HG03159 (cell line): Measurements from ENCODE around the gene MMP14.
"Not testable (repeated sequence)": the region's sequence is repeated elsewhere in the genome, so short reads cannot be mapped to it uniquely, and the experiment has no call there.

Experiments used
- ATAC-seq: cut with Tn5 transposase; IDR thresholded peaks from one replicate; pipeline ENCODE4 v1.9.1; 2021; ENCODE audit warnings: mild to moderate bottlenecking, moderate library complexity; ENCODE audit not compliant: unreplicated experiment

The MMP14 gene

DNA sequence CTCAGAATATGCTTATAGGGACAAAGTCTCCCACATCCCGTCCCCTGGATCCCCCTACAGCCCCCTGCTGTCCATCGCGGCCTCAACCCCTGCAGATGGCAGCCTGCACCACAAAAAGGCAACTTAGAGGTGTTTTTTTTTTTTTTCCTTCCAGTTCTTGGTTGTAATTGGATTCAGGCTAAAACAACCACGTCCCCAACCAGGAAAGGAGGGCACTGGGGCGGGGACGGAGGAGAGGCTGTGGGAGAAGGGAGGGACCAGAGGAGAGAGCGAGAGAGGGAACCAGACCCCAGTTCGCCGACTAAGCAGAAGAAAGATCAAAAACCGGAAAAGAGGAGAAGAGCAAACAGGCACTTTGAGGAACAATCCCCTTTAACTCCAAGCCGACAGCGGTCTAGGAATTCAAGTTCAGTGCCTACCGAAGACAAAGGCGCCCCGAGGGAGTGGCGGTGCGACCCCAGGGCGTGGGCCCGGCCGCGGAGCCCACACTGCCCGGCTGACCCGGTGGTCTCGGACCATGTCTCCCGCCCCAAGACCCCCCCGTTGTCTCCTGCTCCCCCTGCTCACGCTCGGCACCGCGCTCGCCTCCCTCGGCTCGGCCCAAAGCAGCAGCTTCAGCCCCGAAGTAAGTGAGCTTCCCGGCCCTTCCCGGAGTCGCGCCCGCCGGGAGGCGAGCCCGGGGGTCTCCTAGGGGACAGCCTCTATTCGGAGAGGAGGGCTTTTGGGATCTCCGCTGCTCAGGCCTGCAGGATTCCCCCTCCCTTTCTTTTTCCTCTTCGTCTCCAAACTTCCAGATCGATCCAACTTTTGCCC lies at the start of gene MMP14:
Gene MMP14, plus strand, starts transcription at position 285 of the 813 bp plus-strand sequence. Its CDS starts 233 bp downstream, at position 518.
- no peak for ATAC-seq

DNA sequence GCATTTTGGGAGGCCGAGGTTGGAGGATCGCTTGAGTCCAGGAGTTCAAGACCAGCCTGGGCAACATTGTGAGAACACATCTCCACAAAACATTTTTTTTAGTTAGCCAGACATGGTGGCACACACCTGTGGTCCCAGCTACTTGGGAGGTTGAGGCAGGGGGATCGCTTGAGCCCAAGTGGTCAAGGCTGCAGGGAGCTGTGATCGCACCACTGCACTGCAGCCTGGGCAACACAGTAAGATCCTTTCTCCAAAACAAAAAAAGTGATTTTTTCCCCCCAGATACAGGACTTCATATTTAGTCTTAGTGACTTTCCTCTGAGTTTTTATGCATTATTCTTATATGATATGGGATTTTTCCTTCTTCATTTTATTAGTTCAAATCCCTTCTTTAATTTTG lies 49.7 kb upstream of the MMP14 start:
- ATAC-seq: no peak

- ATAC-seq: no peak
These were observed 45.1 kb upstream of the MMP14 start for GRCh38 chr14:22791301-22791700.

DNA sequence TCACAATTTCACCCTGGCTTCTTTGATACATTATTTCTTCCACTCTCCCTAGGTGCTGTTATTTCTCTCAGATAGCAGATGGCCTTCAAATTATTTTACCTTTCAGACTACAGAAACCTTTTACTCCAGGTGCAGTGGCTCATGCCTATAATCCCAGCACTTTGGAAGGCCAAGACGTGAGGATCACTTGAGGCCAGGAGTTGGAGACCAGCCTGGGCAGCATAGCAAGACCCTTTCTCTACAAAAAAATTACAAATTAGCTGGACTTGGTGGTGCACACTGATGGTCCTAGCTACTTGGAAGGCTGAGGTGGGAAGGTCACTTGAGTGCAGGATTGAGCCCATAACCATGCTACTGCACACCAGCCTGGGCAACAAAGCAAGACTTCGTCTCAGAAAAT lies 44.2 kb upstream of the MMP14 start:
- no peak for ATAC-seq

- ATAC-seq: not testable (repeated sequence)
These were observed 42.8 kb upstream of the MMP14 start for GRCh38 chr14:22793550-22793949.

DNA sequence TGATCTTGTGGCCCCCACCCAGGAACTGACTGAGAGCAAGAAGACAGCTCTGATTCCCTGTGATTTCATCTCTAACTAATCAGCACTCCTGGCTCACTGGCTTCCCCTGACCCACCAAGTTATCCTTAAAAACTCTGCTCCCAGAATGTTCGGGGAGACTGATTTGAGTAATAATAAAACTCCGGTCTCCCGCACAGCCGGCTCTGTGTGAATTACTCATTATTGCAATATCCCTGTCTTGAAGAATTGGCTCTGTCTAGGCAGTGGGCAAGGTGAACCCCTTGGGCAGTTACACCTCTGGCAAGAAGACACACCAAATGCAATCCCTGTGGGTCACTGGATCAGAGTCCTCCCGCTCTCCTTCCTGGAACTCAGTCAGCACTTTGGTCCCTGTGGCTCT lies 42.4 kb upstream of the MMP14 start:
- no peak for ATAC-seq

DNA sequence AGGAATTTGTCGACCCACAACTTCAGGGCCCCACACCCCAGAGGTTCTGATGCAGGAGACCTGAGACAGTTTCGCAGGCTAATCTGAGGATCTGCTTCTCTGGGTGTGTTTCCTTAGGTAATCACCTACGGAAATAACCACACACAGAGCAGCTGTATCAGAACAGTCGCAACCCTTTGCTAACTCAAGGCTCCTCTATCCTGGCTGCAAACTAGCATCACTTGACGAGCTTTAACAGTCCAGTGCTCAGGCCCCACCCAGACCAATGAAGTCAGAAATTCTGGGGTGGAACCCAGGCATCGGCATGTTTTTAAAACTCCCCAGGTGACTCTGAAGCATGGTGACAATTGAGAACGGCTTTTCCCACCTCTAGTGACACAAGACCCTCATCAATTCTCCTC lies 41.8 kb upstream of the MMP14 start:
- no peak for ATAC-seq

DNA sequence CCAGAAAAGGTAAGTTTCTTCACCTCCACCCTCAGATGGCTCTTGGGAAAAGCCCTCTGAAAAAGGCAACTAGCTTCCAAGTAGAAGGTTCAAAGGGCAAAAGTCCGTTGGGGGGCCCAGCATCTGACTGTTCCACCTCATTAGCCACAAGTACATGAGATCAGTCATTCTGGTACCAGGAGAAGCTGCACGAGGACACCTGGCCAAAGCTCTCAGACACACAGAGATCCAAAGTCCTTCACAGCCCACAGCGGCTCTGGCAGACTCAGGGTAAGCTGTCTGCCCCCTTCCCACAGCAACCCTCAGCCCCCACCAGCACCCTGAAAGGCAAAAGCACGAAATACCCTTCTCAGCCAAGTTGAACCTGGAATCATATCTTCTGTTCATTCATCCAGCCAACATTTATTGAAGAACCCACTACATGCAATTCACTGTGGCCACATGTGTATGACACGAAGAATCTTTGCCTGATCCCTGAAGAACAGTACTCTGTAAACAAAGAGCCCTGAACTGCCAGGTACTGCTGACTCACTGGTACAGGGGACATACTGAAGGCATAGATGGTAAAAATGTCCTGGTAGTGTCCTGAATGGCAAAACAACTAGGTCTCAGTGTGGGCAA lies 40.2 kb upstream of the MMP14 start:
- ATAC-seq: peak; percentile 53

DNA sequence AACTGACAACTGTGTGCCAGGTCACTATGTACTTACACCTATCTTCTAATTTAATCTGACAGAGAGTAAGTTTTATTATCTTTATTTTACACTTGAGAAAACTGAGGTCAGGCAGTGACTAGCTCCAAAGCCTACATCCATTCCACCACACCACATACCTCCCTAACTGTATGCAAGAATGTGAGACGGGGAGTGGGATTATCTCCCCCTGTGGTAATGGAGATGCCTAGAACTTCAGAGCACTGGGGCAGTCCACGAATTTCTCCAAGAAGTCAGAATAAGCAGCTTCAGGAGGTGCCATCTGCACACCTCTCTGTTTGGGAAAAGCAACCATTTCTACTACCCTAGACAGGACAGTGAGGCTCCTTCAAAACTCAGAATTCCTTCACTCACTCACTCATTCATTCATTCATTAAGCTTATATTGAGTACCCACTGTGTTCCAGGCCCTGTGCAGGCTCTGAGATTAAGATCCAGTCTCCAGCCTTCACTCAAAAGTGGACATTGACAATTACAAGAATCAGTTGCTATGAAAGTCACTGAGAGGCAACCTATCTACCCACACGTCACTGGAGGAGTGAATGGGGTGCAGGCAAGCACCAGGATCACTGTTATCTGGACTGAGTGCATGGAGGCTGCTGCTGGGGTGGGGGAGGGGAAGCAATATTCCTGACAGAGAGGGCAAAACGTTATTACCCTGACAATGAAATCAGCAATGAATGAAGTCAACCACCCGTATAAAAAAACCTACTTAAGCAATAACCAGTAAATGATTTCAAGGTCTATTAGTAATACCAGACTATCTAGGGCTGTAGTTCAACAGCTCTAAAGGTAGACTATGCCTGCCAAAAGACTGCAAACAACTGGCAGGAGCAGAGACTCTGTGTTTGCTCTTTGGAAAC lies 39.1 kb upstream of the MMP14 start:
- ATAC-seq: no peak

DNA sequence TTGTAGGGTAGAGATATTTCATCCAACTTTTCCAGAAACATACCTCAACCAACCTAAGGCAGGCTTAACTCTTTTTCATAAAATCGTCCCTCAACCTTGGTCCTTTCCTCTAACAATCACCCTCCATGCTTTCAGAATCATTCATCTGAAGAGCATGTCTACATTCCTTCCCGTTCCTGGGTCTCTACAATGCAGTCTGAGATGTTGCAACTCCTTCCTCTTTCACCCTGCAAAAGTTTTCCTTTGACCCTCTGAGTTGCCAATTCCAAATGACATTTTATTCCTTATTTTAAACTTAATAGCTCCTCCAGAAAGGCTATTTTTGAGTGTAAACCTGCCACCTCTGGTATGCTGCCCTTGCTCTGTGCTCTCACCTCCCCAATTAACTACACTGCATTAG lies 37.9 kb upstream of the MMP14 start:
- ATAC-seq: no peak

- ATAC-seq: no peak
These were observed 36.0 kb upstream of the MMP14 start for GRCh38 chr14:22800346-22800745.

GRCh38 chr14:22801716-22802115 lies 34.7 kb upstream of the MMP14 start:
- no peak for ATAC-seq

DNA sequence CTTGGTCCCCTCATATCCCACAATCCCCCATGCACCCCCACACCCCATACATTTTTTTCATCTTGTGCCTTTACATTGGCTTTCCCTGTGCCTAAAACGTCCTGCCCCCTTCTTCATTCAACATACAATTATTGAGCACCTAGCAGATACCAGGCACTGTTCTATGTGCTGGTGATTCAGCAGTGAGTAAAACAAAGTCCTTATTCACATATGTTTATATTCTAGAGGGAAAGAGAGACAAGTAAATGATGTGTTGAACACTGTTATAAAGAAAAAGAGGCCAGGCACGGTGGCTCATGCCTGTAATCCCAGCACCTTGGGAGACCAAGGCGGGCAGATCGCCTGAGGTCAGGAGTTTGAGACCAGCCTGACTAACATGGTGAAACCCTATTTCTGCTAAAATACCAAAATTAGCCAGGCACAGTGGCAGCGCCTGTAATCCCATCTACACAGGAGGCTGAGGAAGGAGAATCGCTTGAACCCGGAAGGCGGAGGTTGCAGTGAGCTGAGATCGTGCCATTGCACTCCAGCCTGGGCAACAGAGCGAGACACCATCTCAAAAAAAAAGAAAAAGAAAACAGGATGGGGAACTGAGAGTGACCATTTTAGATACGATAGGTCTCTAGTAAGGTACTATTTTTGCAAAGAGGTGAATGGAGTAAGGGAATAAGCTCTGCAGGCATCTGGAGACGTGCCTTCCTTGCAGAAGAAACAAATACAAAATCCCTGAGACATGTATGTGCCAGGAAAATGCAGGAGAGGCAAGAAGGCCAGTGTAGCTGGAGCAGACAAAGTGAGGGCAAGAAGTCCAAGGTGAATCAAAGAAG lies 33.3 kb upstream of the MMP14 start:
- peak; percentile 49 for ATAC-seq

- ATAC-seq: peak; percentile 36
These were observed 32.8 kb upstream of the MMP14 start for GRCh38 chr14:22803687-22803974.

- not testable (repeated sequence) for ATAC-seq
These were observed 31.1 kb upstream of the MMP14 start for GRCh38 chr14:22805235-22805634.

GRCh38 chr14:22807432-22808087 lies 28.8 kb upstream of the MMP14 start:
- ATAC-seq: no peak

- no peak for ATAC-seq
These were observed 27.8 kb upstream of the MMP14 start for GRCh38 chr14:22808388-22809209.

DNA sequence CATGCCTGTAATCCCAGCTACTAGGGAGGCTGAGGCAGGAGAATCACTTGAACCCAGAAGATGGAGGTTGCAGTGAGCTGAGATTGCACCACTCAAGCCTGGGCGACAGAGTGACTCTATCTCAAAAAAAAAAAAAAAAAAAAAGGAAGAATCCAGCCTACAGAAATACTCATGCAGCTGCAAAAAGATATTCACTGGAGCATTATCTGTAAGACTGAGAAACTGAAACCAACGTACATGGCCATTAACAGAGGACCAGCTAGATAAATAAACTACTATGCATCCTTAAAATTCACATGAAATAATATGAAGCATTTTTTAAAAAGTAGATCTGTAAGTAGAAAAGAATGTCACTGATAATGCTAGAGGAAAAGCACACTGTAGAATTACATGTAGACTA lies 24.7 kb upstream of the MMP14 start:
- no peak for ATAC-seq

DNA sequence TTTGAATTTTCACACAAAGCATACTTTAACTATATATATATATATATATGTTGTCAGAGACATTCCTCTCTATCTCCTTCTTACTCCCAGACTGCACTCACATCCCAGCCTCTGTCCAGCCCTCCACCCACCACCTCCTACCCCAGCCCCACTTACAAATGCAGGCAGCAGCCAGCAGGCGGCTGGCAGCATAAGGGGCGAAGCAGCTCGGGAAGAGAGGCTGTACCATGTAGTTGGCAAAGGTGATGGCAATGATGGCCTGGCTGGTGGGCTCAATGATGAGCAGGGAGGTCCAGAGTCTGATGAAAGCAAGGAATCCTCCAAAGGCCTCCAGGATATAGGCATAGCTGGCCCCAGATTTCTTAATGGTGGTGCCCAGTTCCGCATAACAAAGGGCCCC lies 23.6 kb upstream of the MMP14 start:
- ATAC-seq: no peak
